ENCODE data around the gene HLTF. TPM values are rescaled to one million over a fixed set of nuclear protein-coding genes. Genes with fewer than 3 reads are reported as not detected.

The HLTF gene
- total RNA-seq, 4 donors from 2014 or later, result 13.3 to 26.2 (median 19.4) TPM

DNA sequence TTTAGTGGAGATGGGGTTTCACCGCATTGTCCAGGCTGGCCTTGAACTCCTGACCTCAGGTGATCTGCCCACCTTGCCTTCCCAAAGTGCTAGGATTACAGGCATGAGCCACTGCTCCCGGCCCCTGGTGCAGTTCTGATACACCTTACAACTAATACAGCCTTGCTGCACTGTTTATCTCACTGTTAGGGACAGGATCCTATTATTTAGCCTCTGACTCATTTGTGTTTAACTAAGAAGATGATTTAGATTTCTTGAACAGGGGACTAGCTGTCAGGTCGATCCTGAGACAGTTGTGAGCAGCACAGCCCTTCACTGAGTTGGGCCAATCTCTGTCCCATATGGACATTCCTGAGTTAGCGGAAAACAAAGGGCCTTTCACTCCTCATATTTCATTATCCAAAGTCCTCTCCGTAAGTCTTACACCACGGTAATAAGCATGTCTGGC lies 75.8 kb downstream of the HLTF start:
- peak overlapping the region; percentile 71 to 81 (median 72) for H3K27ac ChIP-seq (replicated peaks in 1 of 4)
- intact Hi-C loops (cut with DNase I), result loop anchor here (10.0 kb wide), 1 partner anchor 56 kb away; no protein-coding TSS in a partner anchor
- H3K4me1 ChIP-seq, result peaks cover 10 to 54% (median 45%) of the 10 kb centered on the region in 4 donors
- DNase-seq (ENCODE audit: extremely low spot score), result no peak
- no peaks in the 10 kb centered on the region for H3K9me3 ChIP-seq
- no peak overlapping the region for H3K4me3 ChIP-seq
- TF ChIP-seq POLR2AphosphoS5 (IDR thresholded peaks at IDR 0.05) (peak; percentile 28 to 32), EP300 (IDR thresholded peaks at IDR 0.05) (no peak)
- peaks cover 12 to 81% (median 57%) of the 10 kb centered on the region in 4 donors for H3K36me3 ChIP-seq
- no peaks in the 10 kb centered on the region for H3K27me3 ChIP-seq
- WGBS, result 46% methylated on average over 5 of the region's 6 CpGs

DNA sequence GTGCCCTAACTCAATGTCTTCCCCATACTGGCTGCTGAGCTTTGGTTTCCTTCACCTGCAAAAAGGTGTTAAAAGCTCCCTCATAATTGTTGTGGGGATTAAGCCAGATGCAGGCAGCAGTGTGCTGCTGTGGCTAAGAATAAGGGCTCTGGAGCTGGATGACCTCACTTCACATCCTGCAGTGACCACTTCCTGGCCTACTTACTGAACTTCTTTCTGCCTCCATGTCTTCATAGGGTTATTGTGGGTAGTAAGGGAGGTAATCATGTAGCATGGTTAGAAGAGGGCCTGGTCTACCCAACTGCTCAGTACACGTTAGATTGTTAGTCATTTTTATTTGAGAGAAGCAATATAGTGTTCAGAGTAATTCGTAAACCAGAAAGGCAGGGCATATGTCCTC lies 76.6 kb downstream of the HLTF start:
- Histone ChIP-seq H3K27me3 (no peaks in the 10 kb centered on the region), H3K36me3 (peaks cover 12 to 74% (median 56%) of the 10 kb centered on the region in 4 donors), H3K4me3 (no peak overlapping the region), H3K4me1 (peaks cover 10 to 49% (median 44%) of the 10 kb centered on the region in 4 donors), H3K27ac (replicated peaks in 1 of 4) (peak overlapping the region; percentile 71 to 81 (median 72)), H3K9me3 (no peaks in the 10 kb centered on the region)
- no peak for TF ChIP-seq POLR2A (IDR thresholded peaks at IDR 0.05; ENCODE audit: low read depth)
- TF ChIP-seq POLR2AphosphoS5 (IDR thresholded peaks at IDR 0.05), result no peak
- no peak for TF ChIP-seq CTCF (IDR thresholded peaks at IDR 0.05)
- no peak for TF ChIP-seq EP300 (IDR thresholded peaks at IDR 0.05)
- DNase-seq (ENCODE audit: extremely low spot score), result no peak
- WGBS, result 94% methylated on average over 2 of the region's 2 CpGs
- intact Hi-C loops (cut with DNase I), result loop anchor here (10.0 kb wide), 1 partner anchor 55 kb away; no protein-coding TSS in a partner anchor

DNA sequence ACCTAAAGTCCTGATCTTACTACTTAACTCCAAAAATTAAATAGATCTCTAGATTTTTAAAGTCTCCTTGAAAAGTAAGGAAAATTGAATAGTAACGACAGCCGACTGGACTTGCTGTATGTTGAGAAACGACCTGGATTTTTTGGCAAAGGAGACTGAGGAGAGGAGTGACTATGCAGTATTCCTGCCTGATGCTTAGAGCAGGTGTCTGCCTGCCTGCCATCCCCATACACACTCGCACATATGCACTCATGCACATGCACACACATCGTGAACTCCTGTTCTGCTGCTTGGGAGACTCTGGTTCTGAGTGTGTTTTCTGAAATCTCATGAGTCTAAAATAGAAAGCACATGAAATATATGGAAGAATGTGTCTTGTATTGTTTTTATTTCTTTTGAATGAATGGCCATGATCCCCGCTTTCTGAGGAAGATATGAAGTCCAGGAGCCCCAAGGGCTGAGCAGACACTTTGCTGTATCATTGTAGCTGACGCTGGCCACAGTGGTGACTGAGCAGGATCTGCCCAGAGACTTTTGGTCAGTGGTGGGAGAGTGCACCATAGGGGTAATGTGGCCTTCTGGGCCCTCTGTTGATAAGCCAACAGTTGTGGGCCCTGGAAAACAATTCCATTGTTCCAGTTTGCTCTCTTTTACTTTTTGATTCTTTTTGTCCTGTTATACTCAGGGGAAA lies 78.6 kb downstream of the HLTF start:
- peaks cover 0 to 61% (median 46%) of the 10 kb centered on the region in 4 donors for H3K36me3 ChIP-seq
- TF ChIP-seq POLR2A (IDR thresholded peaks at IDR 0.05; ENCODE audit: low read depth) (no peak), EP300 (IDR thresholded peaks at IDR 0.05) (no peak), CTCF (IDR thresholded peaks at IDR 0.05) (no peak), POLR2AphosphoS5 (IDR thresholded peaks at IDR 0.05) (no peak)
- H3K9me3 ChIP-seq, result no peaks in the 10 kb centered on the region
- no peak for DNase-seq (ENCODE audit: extremely low spot score)
- intact Hi-C loops (cut with DNase I), result no loop called here
- WGBS, result 86% methylated on average over 7 of the region's 7 CpGs
- no peak overlapping the region for H3K27ac ChIP-seq (replicated peaks in 1 of 4)
- H3K4me1 ChIP-seq, result peaks cover 20 to 53% (median 47%) of the 10 kb centered on the region in 4 donors
- H3K4me3 ChIP-seq, result no peak overlapping the region
- H3K27me3 ChIP-seq, result no peaks in the 10 kb centered on the region

- WGBS, result 89% methylated on average over 1 of the region's 1 CpG
- no peak for DNase-seq (ENCODE audit: extremely low spot score)
- Histone ChIP-seq H3K4me1 (peaks cover 12 to 40% (median 34%) of the 10 kb centered on the region in 4 donors), H3K27ac (replicated peaks in 1 of 4) (no peak overlapping the region), H3K36me3 (peaks cover 0 to 51% (median 36%) of the 10 kb centered on the region in 4 donors), H3K4me3 (no peak overlapping the region), H3K27me3 (no peaks in the 10 kb centered on the region), H3K9me3 (no peaks in the 10 kb centered on the region)
- TF ChIP-seq CTCF (IDR thresholded peaks at IDR 0.05) (no peak), POLR2A (IDR thresholded peaks at IDR 0.05; ENCODE audit: low read depth) (no peak), EP300 (IDR thresholded peaks at IDR 0.05) (no peak), POLR2AphosphoS5 (IDR thresholded peaks at IDR 0.05) (no peak)
- intact Hi-C loops (cut with DNase I), result no loop called here
Measured at GRCh38 chr3:149005416-149005815, 80.9 kb downstream of the HLTF start.

DNA sequence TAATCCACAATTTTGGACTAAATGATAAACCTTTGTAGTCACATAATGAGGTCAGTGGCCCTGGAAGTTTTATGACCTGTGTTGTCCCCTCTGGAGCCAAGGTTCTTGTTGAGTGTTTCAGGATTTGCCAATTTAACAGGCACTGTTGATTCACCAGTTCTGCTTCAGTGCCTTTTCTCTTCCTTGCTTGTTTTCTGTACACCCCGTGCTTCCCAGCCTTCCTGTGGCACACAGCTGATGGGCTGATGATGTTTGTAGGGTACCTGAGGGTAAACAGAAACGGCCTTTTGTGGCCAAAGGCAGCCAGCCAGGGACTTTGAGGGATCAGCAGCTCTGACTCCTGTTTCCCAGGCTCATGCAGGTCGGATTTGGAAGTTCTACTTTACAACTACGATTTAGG lies 81.7 kb downstream of the HLTF start:
- Histone ChIP-seq H3K9me3 (no peaks in the 10 kb centered on the region), H3K4me3 (no peak overlapping the region), H3K4me1 (peaks cover 14 to 40% (median 33%) of the 10 kb centered on the region in 4 donors), H3K27me3 (no peaks in the 10 kb centered on the region), H3K27ac (replicated peaks in 1 of 4) (peak overlapping the region in 2 of 4 donors; percentile 6 to 15), H3K36me3 (peaks cover 0 to 51% (median 34%) of the 10 kb centered on the region in 4 donors)
- WGBS, result 54% methylated on average over 4 of the region's 4 CpGs
- TF ChIP-seq POLR2AphosphoS5 (IDR thresholded peaks at IDR 0.05), result no peak
- TF ChIP-seq POLR2A (IDR thresholded peaks at IDR 0.05; ENCODE audit: low read depth), result no peak
- no peak for TF ChIP-seq EP300 (IDR thresholded peaks at IDR 0.05)
- intact Hi-C loops (cut with DNase I), result no loop called here
- DNase-seq (ENCODE audit: extremely low spot score), result no peak

Measured in esophagus muscularis mucosa (tissue), 4 donors.